ENCODE data around the gene PABPC4L.

Gene PABPC4L

GRCh38 chr4:134160211-134160610 is 41.4 kb downstream of the PABPC4L start:
- TF ChIP-seq EZH2phosphoT487 (conservative IDR thresholded peaks at IDR 0.05; ENCODE audit: low read length) (no peak), CTCF (IDR thresholded peaks at IDR 0.05; ENCODE audit: insufficient read depth, low read length, poor library complexity, severe bottlenecking) (no peak)
- H2AFZ ChIP-seq (ENCODE audit: low read depth, low read length, severe bottlenecking) = no peak overlapping the region
- H3K9ac ChIP-seq (ENCODE audit: low read length) = no peak overlapping the region
- no peak overlapping the region for H3K27ac ChIP-seq (ENCODE audit: low read depth, low read length)
- no peaks in the 10 kb centered on the region for H3K79me2 ChIP-seq (ENCODE audit: insufficient read depth, low read length)
- no peak overlapping the region for H3K4me3 ChIP-seq (ENCODE audit: insufficient read depth, low read length, poor library complexity, severe bottlenecking)
- H3K9me3 ChIP-seq (ENCODE audit: insufficient read depth, low read length) = no peaks in the 10 kb centered on the region
- no peaks in the 10 kb centered on the region for H3K27me3 ChIP-seq (ENCODE audit: low read length)
- H3K9me2 ChIP-seq (replicated peaks; ENCODE audit: insufficient read depth, low read length) = no peaks in the 10 kb centered on the region
- H3K4me2 ChIP-seq (ENCODE audit: low read depth, low read length, poor library complexity, severe bottlenecking) = no peak overlapping the region
- no peaks in the 10 kb centered on the region for H3K36me3 ChIP-seq (ENCODE audit: low read length)
- no peaks in the 10 kb centered on the region for H4K20me1 ChIP-seq (ENCODE audit: low read depth, low read length)
- H3F3A ChIP-seq (ENCODE audit: insufficient read depth) = no peaks in the 10 kb centered on the region

GRCh38 chr4:134154097-134154496 is 47.5 kb downstream of the PABPC4L start:
- TF ChIP-seq EZH2phosphoT487 (conservative IDR thresholded peaks at IDR 0.05; ENCODE audit: low read length) = no peak
- no peak for TF ChIP-seq CTCF (IDR thresholded peaks at IDR 0.05; ENCODE audit: insufficient read depth, low read length, poor library complexity, severe bottlenecking)
- no peaks in the 10 kb centered on the region for H3K9me3 ChIP-seq (ENCODE audit: insufficient read depth, low read length)
- H2AFZ ChIP-seq (ENCODE audit: low read depth, low read length, severe bottlenecking) = no peak overlapping the region
- no peak overlapping the region for H3K4me2 ChIP-seq (ENCODE audit: low read depth, low read length, poor library complexity, severe bottlenecking)
- H3K27ac ChIP-seq (ENCODE audit: low read depth, low read length) = no peak overlapping the region
- no peaks in the 10 kb centered on the region for H3K9me2 ChIP-seq (replicated peaks; ENCODE audit: insufficient read depth, low read length)
- H3K79me2 ChIP-seq (ENCODE audit: insufficient read depth, low read length) = no peaks in the 10 kb centered on the region
- H3K4me3 ChIP-seq (ENCODE audit: insufficient read depth, low read length, poor library complexity, severe bottlenecking) = no peak overlapping the region
- H3F3A ChIP-seq (ENCODE audit: insufficient read depth) = no peaks in the 10 kb centered on the region
- no peaks in the 10 kb centered on the region for H3K27me3 ChIP-seq (ENCODE audit: low read length)
- no peaks in the 10 kb centered on the region for H4K20me1 ChIP-seq (ENCODE audit: low read depth, low read length)
- no peaks in the 10 kb centered on the region for H3K36me3 ChIP-seq (ENCODE audit: low read length)
- H3K9ac ChIP-seq (ENCODE audit: low read length) = no peak overlapping the region

- no peak overlapping the region for H3K4me3 ChIP-seq (ENCODE audit: insufficient read depth, low read length, poor library complexity, severe bottlenecking)
- H3K36me3 ChIP-seq (ENCODE audit: low read length) = no peaks in the 10 kb centered on the region
- TF ChIP-seq CTCF (IDR thresholded peaks at IDR 0.05; ENCODE audit: insufficient read depth, low read length, poor library complexity, severe bottlenecking) (no peak), EZH2phosphoT487 (conservative IDR thresholded peaks at IDR 0.05; ENCODE audit: low read length) (no peak)
- 0 out of 2 replicates have a peak, but pooled peaks cover 4% of the 10 kb centered on the region for H3K9me3 ChIP-seq (ENCODE audit: insufficient read depth, low read length)
- no peak overlapping the region for H3K9ac ChIP-seq (ENCODE audit: low read length)
- no peaks in the 10 kb centered on the region for H3K79me2 ChIP-seq (ENCODE audit: insufficient read depth, low read length)
- H3K4me2 ChIP-seq (ENCODE audit: low read depth, low read length, poor library complexity, severe bottlenecking) = no peak overlapping the region
- no peaks in the 10 kb centered on the region for H4K20me1 ChIP-seq (ENCODE audit: low read depth, low read length)
- no peaks in the 10 kb centered on the region for H3F3A ChIP-seq (ENCODE audit: insufficient read depth)
- no peak overlapping the region for H3K27ac ChIP-seq (ENCODE audit: low read depth, low read length)
- no peaks in the 10 kb centered on the region for H3K9me2 ChIP-seq (replicated peaks; ENCODE audit: insufficient read depth, low read length)
- H3K27me3 ChIP-seq (ENCODE audit: low read length) = no peaks in the 10 kb centered on the region
- no peak overlapping the region for H2AFZ ChIP-seq (ENCODE audit: low read depth, low read length, severe bottlenecking)
Measured at GRCh38 chr4:134147941-134148340, 53.6 kb downstream of the PABPC4L start.
